DND-41 (cell line): Measurements from ENCODE around the gene MTARC1.

ENCODE experiments used
- EZH2 ChIP-seq: IDR thresholded peaks from 3 replicates; pipeline ENCODE4 v1.6.1; 2012; ENCODE audit warnings: borderline replicate concordance, low read depth, mild to moderate bottlenecking, moderate library complexity, low read length, inconsistent platforms; ENCODE audit not compliant: severe bottlenecking
- TF ChIP-seq, protein P1 (sequence below): IDR thresholded peaks from 2 replicates; pipeline ENCODE4 v1.5.1; 2012; ENCODE audit warnings: borderline replicate concordance, low read length, moderate library complexity, mild to moderate bottlenecking; ENCODE audit not compliant: poor library complexity, severe bottlenecking; ENCODE audit errors: extremely low read depth

DNA sequence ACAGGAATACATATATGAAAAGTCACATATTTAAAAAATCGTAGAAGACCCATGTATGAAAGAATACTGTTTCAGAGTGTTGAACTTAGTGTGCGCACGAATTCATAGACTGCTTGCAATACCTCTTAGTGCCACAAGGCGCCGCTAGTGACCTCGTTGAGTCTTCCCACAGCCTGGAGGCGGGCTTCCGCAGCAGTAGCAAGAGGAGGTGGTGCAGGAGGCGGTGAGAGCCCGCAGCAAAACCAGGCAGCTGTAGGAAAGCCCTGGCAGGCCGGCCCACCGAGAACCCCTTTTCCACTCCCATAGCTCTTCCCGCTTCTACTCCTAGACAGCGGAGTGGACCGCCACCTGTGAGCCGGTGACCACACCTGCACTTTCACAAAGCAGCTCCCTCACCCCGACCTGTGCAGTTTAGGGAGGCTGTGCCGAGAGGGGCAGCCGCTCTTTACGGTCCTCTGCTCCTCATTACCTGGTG is 23.5 kb downstream of the MTARC1 start:
- TF ChIP-seq, protein P1, sequence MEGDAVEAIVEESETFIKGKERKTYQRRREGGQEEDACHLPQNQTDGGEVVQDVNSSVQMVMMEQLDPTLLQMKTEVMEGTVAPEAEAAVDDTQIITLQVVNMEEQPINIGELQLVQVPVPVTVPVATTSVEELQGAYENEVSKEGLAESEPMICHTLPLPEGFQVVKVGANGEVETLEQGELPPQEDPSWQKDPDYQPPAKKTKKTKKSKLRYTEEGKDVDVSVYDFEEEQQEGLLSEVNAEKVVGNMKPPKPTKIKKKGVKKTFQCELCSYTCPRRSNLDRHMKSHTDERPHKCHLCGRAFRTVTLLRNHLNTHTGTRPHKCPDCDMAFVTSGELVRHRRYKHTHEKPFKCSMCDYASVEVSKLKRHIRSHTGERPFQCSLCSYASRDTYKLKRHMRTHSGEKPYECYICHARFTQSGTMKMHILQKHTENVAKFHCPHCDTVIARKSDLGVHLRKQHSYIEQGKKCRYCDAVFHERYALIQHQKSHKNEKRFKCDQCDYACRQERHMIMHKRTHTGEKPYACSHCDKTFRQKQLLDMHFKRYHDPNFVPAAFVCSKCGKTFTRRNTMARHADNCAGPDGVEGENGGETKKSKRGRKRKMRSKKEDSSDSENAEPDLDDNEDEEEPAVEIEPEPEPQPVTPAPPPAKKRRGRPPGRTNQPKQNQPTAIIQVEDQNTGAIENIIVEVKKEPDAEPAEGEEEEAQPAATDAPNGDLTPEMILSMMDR: peak; percentile 90
- TF ChIP-seq EZH2: no peak
